Peyer's patch (tissue), 4 donors: ENCODE data around the gene H6PD.

ENCODE experiments used
- POLR2A ChIP-seq, 2 donors: fragments of 450-650 bp; IDR thresholded peaks; one replicate each; pipeline ENCODE4 v1.5.1; 2017; ENCODE audit warnings: antibody characterized with exemption in 2 of 2, mild to moderate bottlenecking in 2 of 2, moderate library complexity in 2 of 2
- TF ChIP-seq, protein P1 (sequence below), 6 experiments: fragments of 450-650 bp in 4 of 6; fragments of 200-600 bp in 2 of 6; sonication (generic) in 1 of 6; IDR thresholded peaks; one replicate each; pipeline ENCODE4 v1.5.1; 2017 to 2019; ENCODE audit warnings: antibody characterized with exemption in 6 of 6, mild to moderate bottlenecking in 3 of 6, moderate library complexity in 1 of 6

DNA sequence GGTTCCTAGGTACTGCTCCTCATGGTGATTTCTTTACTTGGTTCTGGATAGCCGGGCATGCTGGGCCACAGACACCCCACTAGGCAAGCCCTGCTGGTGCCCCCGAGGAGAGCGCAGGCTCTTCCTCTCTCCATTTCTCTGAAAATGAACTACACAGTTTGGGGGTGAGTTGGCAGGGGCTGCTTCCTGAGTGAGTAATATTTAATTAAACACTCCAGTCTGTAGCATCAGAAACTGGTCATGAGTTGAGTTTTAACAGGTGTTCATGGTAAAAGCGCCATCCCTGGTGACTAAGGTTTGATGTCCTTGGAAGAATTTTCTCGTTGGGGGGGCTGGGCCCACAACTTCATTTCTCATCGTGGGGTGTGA, 59.8 kb downstream of the H6PD start:
- TF ChIP-seq, protein P1, sequence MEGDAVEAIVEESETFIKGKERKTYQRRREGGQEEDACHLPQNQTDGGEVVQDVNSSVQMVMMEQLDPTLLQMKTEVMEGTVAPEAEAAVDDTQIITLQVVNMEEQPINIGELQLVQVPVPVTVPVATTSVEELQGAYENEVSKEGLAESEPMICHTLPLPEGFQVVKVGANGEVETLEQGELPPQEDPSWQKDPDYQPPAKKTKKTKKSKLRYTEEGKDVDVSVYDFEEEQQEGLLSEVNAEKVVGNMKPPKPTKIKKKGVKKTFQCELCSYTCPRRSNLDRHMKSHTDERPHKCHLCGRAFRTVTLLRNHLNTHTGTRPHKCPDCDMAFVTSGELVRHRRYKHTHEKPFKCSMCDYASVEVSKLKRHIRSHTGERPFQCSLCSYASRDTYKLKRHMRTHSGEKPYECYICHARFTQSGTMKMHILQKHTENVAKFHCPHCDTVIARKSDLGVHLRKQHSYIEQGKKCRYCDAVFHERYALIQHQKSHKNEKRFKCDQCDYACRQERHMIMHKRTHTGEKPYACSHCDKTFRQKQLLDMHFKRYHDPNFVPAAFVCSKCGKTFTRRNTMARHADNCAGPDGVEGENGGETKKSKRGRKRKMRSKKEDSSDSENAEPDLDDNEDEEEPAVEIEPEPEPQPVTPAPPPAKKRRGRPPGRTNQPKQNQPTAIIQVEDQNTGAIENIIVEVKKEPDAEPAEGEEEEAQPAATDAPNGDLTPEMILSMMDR (IDR thresholded peaks at IDR 0.05) = peak in 1 of 6 experiments; percentile 13
- TF ChIP-seq POLR2A (IDR thresholded peaks at IDR 0.05) = no peak
